Fibroblast of skin of left quadriceps (primary cell): ENCODE measurements around the gene CAMKV.
"Not testable (repeated sequence)": the region's sequence is repeated elsewhere in the genome, so short reads cannot be mapped to it uniquely, and the experiment has no call there.

Experiments used
- DNase-seq, 2 experiments: peaks; one replicate each; pipeline ENCODE4 v3.0.0-alpha.2; 2013; ENCODE audit warnings: low read depth in 2 of 2

Gene CAMKV

GRCh38 chr3:49855662-49856061, 14.0 kb downstream of the CAMKV start:
- DNase-seq, result no peak

- no peak for DNase-seq
These were observed 24.0 kb downstream of the CAMKV start for GRCh38 chr3:49845694-49846093.

GRCh38 chr3:49844464-49845183, 25.1 kb downstream of the CAMKV start:
- no peak for DNase-seq

- DNase-seq, result no peak
These were observed 26.7 kb downstream of the CAMKV start for GRCh38 chr3:49842843-49843517.

- no peak for DNase-seq
These were observed 27.9 kb downstream of the CAMKV start for GRCh38 chr3:49841806-49842205.

- no peak for DNase-seq
These were observed 28.5 kb downstream of the CAMKV start for GRCh38 chr3:49841126-49841696.

- peak; percentile 8 to 9 for DNase-seq
These were observed 29.3 kb downstream of the CAMKV start for GRCh38 chr3:49840388-49840787.

GRCh38 chr3:49839193-49839809, 30.4 kb downstream of the CAMKV start:
- DNase-seq, result peak; percentile 61 to 62

GRCh38 chr3:49831341-49831740, 38.4 kb downstream of the CAMKV start:
- DNase-seq, result no peak

GRCh38 chr3:49826016-49826415, 43.7 kb downstream of the CAMKV start:
- no peak for DNase-seq

GRCh38 chr3:49823131-49823530, 46.6 kb downstream of the CAMKV start:
- DNase-seq, result not testable (repeated sequence)

GRCh38 chr3:49813497-49814174, 56.1 kb downstream of the CAMKV start, which contains the start of gene UBA7:
Gene UBA7 (minus strand): TSS chr3:49813953. CDS start chr3:49813787, 166 bp downstream.
- peak; percentile 66 to 73 for DNase-seq

- DNase-seq, result no peak
These were observed 56.7 kb downstream of the CAMKV start for GRCh38 chr3:49812916-49813496.
